NT2/D1 (cell line): ENCODE data around the gene MRTFB.

Experiments used
- DNase-seq: peaks from one replicate; pipeline ENCODE4 v3.0.0-alpha.2; 2011; ENCODE audit warnings: low read depth, low spot score
- H3K27me3 ChIP-seq: 2 replicates; pipeline ENCODE4 v1.6.0; 2011; ENCODE audit warnings: mild to moderate bottlenecking; ENCODE audit not compliant: insufficient read length, insufficient read depth
- H3K36me3 ChIP-seq: 2 replicates; pipeline ENCODE4 v1.6.1; 2011; ENCODE audit warnings: mild to moderate bottlenecking, low read length, mixed read lengths; ENCODE audit not compliant: insufficient read depth, insufficient read length
- H3K4me1 ChIP-seq: 2 replicates; pipeline ENCODE4 v1.5.1; 2011; ENCODE audit not compliant: insufficient read depth, insufficient read length
- H3K4me3 ChIP-seq: 2 replicates; pipeline ENCODE4 v1.5.1; 2011; ENCODE audit warnings: low read depth; ENCODE audit not compliant: insufficient read length
- H3K9ac ChIP-seq: 2 replicates; pipeline ENCODE4 v1.6.0; 2011; ENCODE audit warnings: low read depth; ENCODE audit not compliant: insufficient read length
- H3K9me3 ChIP-seq: 2 replicates; pipeline ENCODE4 v1.5.1; 2011; ENCODE audit warnings: mild to moderate bottlenecking, low read length; ENCODE audit not compliant: insufficient read depth
- SUZ12 ChIP-seq: IDR thresholded peaks from 2 replicates; pipeline ENCODE4 v1.6.1; 2011; ENCODE audit not compliant: insufficient read length, insufficient read depth; ENCODE audit errors: extremely low read depth
- YY1 ChIP-seq: IDR thresholded peaks from 2 replicates; pipeline ENCODE4 v1.6.1; 2011; ENCODE audit not compliant: insufficient read length, insufficient read depth
- ZNF274 ChIP-seq: IDR thresholded peaks from 2 replicates; pipeline ENCODE4 v1.6.1; 2011; ENCODE audit warnings: mild to moderate bottlenecking, low read depth, low read length

The MRTFB gene

GRCh38 chr16:14291286-14291685 is 220.2 kb downstream of the MRTFB start:
- no peak overlapping the region for H3K4me3 ChIP-seq
- no peak for DNase-seq
- H3K9me3 ChIP-seq = peaks cover 11% of the 10 kb centered on the region; the same call in 1 of the 2 replicates
- no peak overlapping the region for H3K9ac ChIP-seq
- H3K36me3 ChIP-seq = no peaks in the 10 kb centered on the region
- no peaks in the 10 kb centered on the region for H3K27me3 ChIP-seq
- H3K4me1 ChIP-seq = no peaks in the 10 kb centered on the region
- no peak for TF ChIP-seq YY1
- TF ChIP-seq SUZ12 = no peak
- no peak for TF ChIP-seq ZNF274

- peaks cover 11% of the 10 kb centered on the region; the same call in 1 of the 2 replicates for H3K9me3 ChIP-seq
- no peaks in the 10 kb centered on the region for H3K27me3 ChIP-seq
- TF ChIP-seq YY1 = no peak
- H3K9ac ChIP-seq = no peak overlapping the region
- H3K36me3 ChIP-seq = no peaks in the 10 kb centered on the region
- no peaks in the 10 kb centered on the region for H3K4me1 ChIP-seq
- DNase-seq = no peak
- H3K4me3 ChIP-seq = no peak overlapping the region
Observed at GRCh38 chr16:14292051-14292825, 221.1 kb downstream of the MRTFB start.

GRCh38 chr16:14296663-14297062 is 225.5 kb downstream of the MRTFB start:
- Histone ChIP-seq H3K4me1 (no peaks in the 10 kb centered on the region), H3K9me3 (no peaks in the 10 kb centered on the region), H3K27me3 (peaks cover 6% of the 10 kb centered on the region), H3K4me3 (no peak overlapping the region), H3K9ac (no peak overlapping the region), H3K36me3 (no peaks in the 10 kb centered on the region)
- no peak for TF ChIP-seq SUZ12
- TF ChIP-seq YY1 = no peak
- TF ChIP-seq ZNF274 = no peak
- DNase-seq = no peak

- peaks cover 15% of the 10 kb centered on the region for H3K27me3 ChIP-seq
- H3K4me3 ChIP-seq = no peak overlapping the region
- no peaks in the 10 kb centered on the region for H3K36me3 ChIP-seq
- DNase-seq = no peak
- no peak overlapping the region for H3K9ac ChIP-seq
- TF ChIP-seq ZNF274 (no peak), YY1 (no peak), SUZ12 (no peak)
- no peaks in the 10 kb centered on the region for H3K9me3 ChIP-seq
- no peaks in the 10 kb centered on the region for H3K4me1 ChIP-seq
Observed at GRCh38 chr16:14298374-14299122, 227.4 kb downstream of the MRTFB start.

DNA sequence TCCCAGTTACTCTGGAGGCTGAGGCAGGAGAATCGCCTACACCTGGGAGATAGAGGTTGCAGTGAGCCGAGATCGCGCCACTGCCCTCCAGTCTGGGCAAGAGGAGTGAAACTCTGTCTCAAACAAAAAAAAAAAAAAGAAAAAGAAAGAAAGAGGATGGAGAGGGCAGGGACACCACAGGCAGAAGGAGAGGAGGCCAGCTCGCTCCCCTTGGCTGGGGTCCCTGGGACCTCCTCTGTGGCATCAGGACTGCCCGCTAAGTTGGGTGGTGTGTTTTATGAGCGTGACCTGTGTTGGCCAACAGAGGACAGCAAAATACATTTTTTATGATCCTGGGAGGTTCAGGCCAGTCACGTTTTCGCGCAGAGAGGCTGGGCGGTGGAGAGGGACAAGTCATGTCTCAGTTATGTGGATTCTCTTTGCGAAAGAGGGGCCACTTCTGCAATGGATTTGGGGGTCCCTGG is 229.6 kb downstream of the MRTFB start:
- Histone ChIP-seq H3K4me3 (no peak overlapping the region), H3K27me3 (peaks cover 31% of the 10 kb centered on the region), H3K4me1 (no peaks in the 10 kb centered on the region), H3K9me3 (no peaks in the 10 kb centered on the region), H3K9ac (no peak overlapping the region), H3K36me3 (no peaks in the 10 kb centered on the region)
- TF ChIP-seq YY1 (no peak), ZNF274 (no peak), SUZ12 (no peak)
- no peak for DNase-seq

- peak overlapping the region; percentile 40 for H3K4me3 ChIP-seq
- H3K9me3 ChIP-seq = no peaks in the 10 kb centered on the region
- H3K4me1 ChIP-seq = no peaks in the 10 kb centered on the region
- H3K36me3 ChIP-seq = no peaks in the 10 kb centered on the region
- peak overlapping the region; percentile 72 for H3K9ac ChIP-seq
- H3K27me3 ChIP-seq = peaks cover 31% of the 10 kb centered on the region
- no peak for DNase-seq
- no peak for TF ChIP-seq YY1
- TF ChIP-seq ZNF274 = no peak
- TF ChIP-seq SUZ12 = no peak
Observed at GRCh38 chr16:14301169-14302030, 230.3 kb downstream of the MRTFB start.

GRCh38 chr16:14302031-14302398 is 230.9 kb downstream of the MRTFB start:
- TF ChIP-seq SUZ12 (no peak), ZNF274 (no peak), YY1 (no peak)
- DNase-seq = no peak
- H3K36me3 ChIP-seq = no peaks in the 10 kb centered on the region
- H3K9me3 ChIP-seq = no peaks in the 10 kb centered on the region
- peak overlapping the region; percentile 69 for H3K4me3 ChIP-seq
- H3K4me1 ChIP-seq = peaks cover 1% of the 10 kb centered on the region
- H3K27me3 ChIP-seq = peaks cover 31% of the 10 kb centered on the region
- H3K9ac ChIP-seq = peak overlapping the region; percentile 81
